GM18526 (cell line): ENCODE results near the gene IL4R.

ENCODE experiments used
- POLR2A ChIP-seq: IDR thresholded peaks from 3 replicates; pipeline ENCODE4 v1.6.1; 2011; ENCODE audit not compliant: insufficient read length; ENCODE audit errors: extremely low read depth

The IL4R gene

DNA sequence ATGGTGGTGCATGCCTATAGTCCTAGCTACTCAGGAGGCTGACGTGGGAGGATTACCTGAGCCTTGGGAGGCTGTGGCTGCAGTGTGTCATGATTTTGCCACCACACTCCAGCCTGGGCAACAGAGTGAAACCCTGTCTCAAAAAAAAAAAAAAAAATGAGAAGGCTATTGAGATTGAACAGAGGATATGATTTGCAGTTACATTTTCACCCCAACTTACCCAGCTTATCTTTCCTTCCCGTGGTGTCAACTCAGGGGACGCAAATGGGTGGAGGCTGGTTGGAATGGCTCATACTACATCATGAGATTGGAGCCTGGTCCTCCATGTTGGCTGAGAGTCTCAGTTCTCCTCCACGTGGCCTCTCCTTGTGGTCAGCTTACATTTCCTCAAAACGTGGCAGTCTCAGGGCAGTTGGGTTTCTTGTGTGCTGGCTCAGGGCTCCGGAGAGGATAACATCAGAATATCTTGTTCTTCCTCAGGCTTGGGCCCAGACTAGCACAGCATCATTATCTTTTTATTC lies 28.0 kb upstream of the IL4R start:
- no peak for TF ChIP-seq POLR2A

DNA sequence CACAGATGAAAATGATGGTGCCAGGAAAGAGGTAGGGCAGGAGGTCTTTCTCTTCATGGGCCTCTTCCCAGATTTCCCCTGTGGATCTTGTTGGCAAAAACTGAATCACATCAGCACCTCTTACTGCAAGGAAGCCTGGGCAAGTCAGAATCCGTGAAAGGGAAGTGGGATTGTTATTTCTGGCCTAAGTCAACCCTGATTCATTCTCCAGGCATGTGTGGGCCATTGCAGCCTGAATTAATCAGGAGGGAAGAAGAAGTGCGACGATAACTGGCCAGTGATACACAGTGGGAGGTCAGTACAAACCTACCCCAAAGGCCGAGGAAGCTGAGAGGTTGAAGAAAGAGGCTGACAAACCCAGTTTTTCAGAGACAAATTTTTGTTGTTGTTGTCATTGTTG lies 27.3 kb upstream of the IL4R start:
- no peak for TF ChIP-seq POLR2A

DNA sequence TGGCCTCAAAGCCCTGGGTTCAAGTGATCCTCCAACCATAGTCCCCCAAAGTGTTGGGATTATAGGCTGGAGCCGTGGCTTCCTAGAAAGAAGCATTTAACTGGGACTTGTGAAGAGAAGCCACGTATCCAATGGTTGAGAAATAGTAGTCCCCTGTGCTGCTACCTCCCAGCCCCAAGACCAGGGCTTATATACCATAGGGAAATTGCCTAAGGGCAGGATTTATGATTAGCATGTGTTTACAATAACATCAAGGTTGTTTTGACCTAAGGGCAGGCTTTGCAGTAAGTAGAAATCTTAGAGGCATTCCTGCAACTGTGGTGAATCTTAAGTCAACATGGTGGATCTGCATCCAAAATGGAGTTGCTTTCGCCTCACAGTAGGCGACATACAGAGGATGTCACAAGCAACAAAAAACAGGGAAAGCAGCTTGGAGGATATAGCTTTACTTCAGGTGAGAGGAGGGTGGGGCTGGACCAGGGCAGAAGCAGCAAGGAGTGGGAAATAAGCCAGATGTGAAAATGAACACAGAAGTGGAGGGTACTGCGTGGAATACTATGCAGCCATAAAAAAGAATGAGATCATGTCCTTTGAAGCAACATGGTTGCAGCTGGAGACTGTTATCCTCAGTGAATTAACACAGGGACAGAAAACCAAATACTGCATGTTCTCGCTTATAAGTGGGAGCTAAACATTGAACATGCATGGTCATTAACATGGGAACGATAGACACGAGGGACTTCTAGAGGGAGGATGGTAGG lies 26.5 kb upstream of the IL4R start:
- TF ChIP-seq POLR2A: no peak

DNA sequence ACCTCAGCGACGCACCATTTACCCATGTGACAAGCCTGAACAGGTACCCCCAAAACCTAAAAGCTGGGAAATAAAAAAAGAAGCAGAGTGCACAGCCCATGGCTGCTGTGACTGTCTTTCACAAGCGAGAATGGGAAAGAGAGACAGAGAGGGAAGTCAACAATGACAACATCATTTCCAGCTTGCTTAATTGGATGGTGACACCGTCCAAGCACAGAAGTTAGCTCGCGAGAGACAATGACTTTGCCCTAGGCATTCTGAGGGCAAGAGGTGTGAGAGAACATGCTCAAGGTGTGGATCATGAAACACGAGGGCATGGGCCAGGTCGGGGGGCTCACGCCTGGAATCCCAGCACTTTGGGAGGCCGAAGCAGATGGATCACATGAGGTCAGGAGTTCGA lies 25.9 kb upstream of the IL4R start:
- TF ChIP-seq POLR2A: no peak

DNA sequence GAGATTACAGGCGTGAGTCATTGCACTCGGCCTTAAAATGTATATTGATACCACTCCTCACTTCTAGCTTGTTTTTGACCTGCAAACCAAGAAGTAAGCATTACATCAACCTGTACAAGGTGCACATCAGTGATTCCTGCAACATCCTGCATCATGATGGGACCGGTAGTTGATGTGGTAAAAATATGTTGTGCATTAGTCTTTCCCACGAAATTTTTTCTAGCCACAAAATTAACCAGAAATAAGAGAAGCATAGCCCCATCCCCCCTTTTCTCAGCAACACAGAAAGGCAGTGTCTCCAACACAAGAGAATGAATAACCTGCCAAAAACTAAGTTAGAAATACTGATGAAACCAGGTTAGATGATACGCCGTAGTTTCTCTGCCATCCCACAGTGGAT lies 24.1 kb upstream of the IL4R start:
- TF ChIP-seq POLR2A: no peak

DNA sequence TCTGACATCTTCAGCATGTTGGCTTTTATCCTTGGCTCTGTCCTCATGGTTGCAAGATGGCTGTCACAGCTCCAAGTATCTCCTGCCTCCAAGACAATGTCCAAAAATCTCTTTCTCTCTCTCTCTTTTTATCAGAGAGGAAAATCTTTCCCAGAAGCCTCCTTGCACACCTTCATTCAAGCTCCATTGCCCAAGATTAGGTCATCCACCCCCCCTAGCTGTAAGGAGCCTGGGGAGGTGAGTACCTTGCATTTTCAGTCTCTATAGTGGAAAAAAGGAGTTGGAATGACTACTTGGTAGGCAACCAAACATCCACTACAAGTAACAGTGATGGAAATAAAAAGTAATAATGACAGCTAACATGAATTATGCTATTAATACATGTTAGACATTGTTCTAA lies 23.2 kb upstream of the IL4R start:
- no peak for TF ChIP-seq POLR2A

DNA sequence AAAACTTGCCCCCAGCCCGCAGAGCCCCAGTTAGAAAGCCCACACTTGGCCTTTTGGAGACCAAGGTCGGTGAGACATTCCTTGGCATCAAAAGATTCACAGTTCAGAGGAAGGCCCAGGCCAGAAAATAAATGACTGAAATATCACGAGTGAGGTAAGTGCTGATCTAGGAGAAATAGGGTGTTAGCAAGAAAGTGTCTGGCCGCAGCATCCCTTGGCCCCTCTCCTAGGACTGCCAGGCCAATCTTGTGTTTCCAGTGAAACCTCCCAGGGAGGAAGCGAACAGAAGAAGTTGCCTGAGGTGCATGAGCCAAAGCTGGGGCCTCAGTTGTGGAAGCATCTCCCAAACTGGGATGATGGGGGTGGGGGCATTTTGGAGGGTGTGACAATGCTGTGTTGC lies 22.7 kb upstream of the IL4R start:
- no peak for TF ChIP-seq POLR2A

DNA sequence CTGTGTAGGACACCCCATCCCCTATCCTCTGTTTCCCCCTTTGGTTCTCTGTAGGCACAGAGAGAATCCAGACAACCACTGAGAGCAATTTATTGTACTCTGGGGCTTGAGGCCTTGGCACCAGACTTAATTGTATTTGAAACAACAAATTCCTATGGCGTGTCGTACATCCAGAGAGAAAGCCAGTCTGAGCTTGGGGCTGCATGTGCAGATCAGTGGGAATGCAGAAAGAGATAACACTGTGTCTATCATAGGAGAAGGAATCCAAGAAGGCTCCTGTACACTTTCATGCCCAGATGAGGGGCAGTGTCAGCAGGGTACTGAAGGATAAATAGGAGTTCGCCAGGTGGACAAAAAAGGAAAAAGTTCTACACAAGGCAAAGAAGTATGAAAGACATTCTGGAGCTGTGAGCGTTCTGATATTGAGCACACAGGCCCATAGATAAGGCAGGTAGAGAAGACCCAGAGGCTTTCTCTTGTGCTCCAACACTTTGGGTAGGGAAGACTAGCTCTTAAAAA lies 22.0 kb upstream of the IL4R start:
- TF ChIP-seq POLR2A: no peak

DNA sequence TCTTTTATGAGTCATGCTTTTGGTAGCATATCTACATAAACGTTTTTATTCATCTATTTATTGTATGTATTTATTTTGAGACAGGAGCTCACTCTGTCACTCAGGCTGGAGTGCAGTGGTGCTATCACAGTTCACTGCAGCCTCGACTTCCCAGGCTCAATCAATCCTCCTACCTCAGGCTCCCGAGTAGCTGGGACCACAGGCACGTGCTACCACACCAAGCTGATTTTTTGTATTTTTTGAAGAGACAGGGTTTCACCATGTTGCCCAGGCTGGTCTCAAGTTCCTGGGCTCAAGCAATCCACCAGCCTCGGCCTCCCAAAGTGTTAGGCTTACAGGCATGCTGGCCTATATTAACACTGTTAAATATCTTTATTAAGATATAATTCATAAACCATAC lies 20.4 kb upstream of the IL4R start:
- TF ChIP-seq POLR2A: no peak

DNA sequence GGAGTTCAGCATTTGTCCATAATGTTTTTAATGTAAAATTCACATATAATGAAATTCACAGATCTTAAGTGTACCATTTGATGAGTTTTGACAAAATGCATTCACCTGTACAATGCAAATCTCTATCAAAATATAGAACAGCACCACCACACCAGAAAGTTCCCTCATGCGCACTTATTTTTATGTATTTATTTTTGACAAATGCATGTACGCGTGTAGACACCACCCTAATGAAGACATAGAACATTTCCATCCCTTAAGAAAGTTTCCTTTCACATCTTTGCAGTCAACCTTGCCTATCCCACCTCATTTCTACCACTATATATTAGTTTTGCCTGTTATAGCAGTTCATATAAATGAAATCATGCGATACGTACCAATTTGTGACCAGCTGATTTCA lies 15.6 kb upstream of the IL4R start:
- TF ChIP-seq POLR2A: no peak

DNA sequence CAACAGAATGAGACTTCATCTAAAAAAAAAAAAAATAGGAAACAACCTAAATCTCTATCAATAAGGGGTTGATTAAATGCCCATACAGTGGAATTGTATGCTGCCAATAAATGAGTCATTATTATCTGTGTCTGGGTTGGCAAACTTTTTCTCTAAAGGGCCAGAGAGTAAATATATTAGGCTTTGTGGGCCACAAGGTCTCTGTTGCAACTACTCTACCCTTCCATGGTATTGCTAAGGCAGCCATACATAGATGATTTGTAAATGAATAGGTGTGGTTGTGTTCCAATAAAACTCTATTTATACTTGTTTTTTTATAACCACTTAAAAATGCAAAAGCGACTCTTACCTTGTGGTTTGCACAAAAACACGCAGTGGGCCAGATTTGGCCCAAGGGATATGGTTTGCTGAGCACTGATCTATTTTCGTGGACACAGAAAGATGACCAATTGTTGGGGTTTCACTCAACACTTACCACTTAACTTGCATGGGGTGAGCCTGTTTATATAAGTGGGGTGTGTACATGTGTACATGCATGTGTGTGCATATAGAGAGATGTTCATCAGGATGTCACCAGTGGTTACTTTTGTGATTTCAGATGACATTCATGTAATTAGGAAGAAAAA lies 12.4 kb upstream of the IL4R start:
- TF ChIP-seq POLR2A: no peak

DNA sequence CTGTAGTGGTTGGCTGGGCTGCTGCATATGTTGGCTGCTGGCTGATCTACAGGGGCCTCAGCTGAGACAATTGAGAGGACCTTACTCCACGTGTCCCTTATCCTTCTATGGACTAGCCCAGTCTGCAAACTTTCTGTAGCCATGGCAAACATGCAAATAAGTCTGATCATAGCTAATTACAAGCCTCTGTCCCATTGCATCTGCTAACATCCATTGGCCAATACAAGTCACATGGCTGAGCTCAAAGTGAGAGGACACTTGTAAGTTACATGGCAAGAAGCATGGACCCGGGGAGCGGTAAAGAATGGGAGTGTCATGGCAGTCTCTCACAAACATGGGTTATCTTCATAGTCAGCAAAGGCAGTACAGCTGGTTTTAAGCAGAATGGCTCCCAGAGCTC lies 11.6 kb upstream of the IL4R start:
- no peak for TF ChIP-seq POLR2A

DNA sequence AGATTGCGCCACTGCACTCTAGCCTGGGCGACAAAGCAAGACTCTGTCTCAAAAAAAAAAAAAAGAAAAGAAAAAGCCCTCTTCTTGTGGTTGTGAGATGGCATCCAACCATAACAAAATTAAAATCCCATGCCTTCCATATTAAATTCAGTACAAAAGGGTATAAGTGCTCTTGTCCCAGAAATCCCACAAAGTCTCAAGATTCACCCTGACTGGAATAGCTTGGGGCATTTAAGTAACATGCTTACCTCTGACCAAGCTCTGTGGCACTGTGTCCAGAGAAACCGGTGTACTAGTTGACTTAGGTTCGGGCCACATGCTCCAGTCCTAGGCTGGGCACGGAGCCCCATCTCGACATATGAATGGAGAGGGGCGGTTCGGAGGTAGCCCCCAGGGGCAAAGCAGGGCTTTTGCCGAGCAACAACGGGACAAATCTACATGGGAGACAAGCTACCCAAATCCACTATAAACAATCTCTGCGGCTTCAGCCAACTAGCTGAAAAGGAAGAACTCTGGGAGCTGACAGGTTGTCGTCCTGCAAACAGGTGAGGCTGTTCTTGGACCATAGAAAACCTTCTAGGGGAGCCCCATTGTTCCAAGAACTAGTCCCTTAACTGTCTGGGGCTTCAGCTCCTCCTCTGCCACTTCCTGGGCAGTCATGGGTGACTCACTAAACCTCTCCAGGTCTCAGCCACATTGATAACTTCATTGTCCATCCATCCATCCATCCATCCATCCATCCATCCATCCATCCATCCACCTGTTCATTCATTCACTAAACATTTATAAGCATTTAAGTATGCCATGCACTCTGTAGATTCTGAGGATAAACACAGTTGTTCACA lies 10.3 kb upstream of the IL4R start:
- no peak for TF ChIP-seq POLR2A

DNA sequence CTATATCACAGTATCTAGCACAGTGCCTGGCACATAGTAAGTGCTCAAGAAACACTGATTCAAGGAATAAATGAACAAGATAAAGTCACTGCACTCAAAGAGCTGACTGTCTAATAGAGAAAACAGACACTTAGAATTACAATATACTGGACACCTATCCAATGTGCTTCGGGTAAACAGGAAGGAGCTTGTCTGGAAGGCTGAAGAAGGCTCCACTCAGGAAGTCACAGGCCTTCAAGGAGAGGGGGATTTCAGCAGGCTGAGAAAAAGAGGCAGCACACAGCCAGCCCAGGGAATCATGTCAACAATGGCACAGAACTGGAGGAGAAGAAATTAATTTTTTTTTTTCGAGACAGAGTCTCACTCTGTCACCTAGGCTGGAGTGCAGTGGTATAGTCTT lies 9.7 kb upstream of the IL4R start:
- no peak for TF ChIP-seq POLR2A

DNA sequence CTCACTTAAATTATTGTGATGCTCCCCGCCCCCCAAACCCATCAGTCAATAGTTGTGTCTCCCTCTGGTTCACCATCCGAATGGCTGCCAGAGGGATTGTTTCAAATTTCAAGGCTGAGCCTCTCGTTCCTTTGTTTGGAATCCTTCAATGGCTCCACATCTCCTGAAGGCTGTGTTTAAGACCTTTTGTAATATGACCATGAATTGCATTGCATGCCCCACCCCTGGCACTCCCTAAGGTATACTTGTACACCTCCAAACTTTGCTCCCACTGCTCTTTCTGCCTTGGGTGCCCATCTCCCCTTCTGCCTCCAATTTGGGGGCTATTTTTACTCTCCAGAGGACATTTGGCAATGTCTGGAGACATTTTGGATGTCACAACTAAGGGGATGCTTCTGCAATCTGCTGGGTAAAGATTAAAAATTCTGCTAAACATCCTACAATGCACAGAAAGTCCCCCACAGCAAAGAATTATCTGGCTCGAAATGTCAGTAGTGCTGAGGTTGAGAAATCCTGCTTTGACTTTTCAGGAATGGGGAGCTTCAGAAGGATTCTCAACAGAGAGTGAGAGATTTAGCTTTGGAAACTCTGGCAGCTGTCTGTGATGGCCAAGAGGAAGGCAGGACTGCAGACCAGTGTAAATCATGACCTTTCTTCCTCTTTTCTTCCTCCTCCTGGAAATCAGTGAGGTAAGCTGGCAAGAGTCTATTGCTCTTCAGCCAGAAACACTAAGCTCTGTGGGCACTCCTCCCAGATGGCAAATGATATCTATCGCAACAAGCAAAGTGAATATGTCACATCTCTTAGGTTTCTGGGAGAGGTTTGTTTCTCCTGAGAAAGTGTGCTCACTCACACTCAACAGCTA lies 8.7 kb upstream of the IL4R start:
- no peak for TF ChIP-seq POLR2A
